Thyroid gland (tissue), 4 donors: ENCODE data around the gene SAP30BP.

Experiments used
- CTCF ChIP-seq, 6 experiments: fragments of 200-600 bp in 3 of 6; fragments of 450-650 bp in 3 of 6; sonication (generic) in 3 of 6; IDR thresholded peaks; one replicate each; pipeline ENCODE4 v1.5.1; 2016 to 2019; ENCODE audit warnings: antibody characterized with exemption in 6 of 6, mild to moderate bottlenecking in 2 of 6, inconsistent platforms in 1 of 6, moderate library complexity in 1 of 6
- POLR2A ChIP-seq, 2 donors: fragments of 450-650 bp; IDR thresholded peaks; one replicate each; pipeline ENCODE4 v1.6.1; 2017; ENCODE audit warnings: antibody characterized with exemption in 2 of 2, mild to moderate bottlenecking in 2 of 2, moderate library complexity in 1 of 2

- TF ChIP-seq CTCF (IDR thresholded peaks at IDR 0.05) (peak in 4 of 6 experiments; percentile 8 to 28 (median 26)), POLR2A (IDR thresholded peaks at IDR 0.05) (no peak)
Observed at GRCh38 chr17:75693500-75694481, 26.7 kb downstream of the SAP30BP start.
